SJCRH30 (cell line): Measurements from ENCODE around the gene DDX54. TPM values are rescaled to one million over a fixed set of nuclear protein-coding genes. Genes with fewer than 3 reads are reported as not detected.
"Not testable (repeated sequence)": the region's sequence is repeated elsewhere in the genome, so short reads cannot be mapped to it uniquely, and the experiment has no call there.

Experiments used
- DNase-seq, 2 experiments: peaks; one replicate each; pipeline ENCODE4 v3.0.0-alpha.2; 2015 to 2020
- H3K27ac ChIP-seq: fragments of 250-450 bp; sonication (Bioruptor Pico); 2 replicates; pipeline ENCODE4 v1.5.1; 2020; ENCODE audit warnings: mild to moderate bottlenecking, moderate library complexity
- H3K27me3 ChIP-seq: fragments of 250-450 bp; sonication (Bioruptor Pico); 2 replicates; pipeline ENCODE4 v1.5.1; 2020; ENCODE audit warnings: mild to moderate bottlenecking, moderate library complexity
- H3K36me3 ChIP-seq: fragments of 250-450 bp; sonication (Bioruptor Pico); 2 replicates; pipeline ENCODE4 v1.5.1; 2020; ENCODE audit warnings: mild to moderate bottlenecking, moderate library complexity
- H3K4me1 ChIP-seq: fragments of 250-450 bp; sonication (Bioruptor Pico); 2 replicates; pipeline ENCODE4 v1.5.1; 2020; ENCODE audit warnings: mild to moderate bottlenecking, moderate library complexity
- H3K4me3 ChIP-seq: fragments of 250-450 bp; sonication (Bioruptor Pico); 2 replicates; pipeline ENCODE4 v1.5.1; 2020; ENCODE audit warnings: mild to moderate bottlenecking, moderate library complexity
- H3K9me3 ChIP-seq: fragments of 250-450 bp; sonication (Bioruptor Pico); replicated peaks from 2 replicates; pipeline ENCODE4 v1.5.1; 2020; ENCODE audit warnings: mild to moderate bottlenecking, moderate library complexity
- total RNA-seq: library from RNA; depleted of rRNA; stranded (reverse); fragments of >200 nt; shearing (Covaris generic); gene quantifications from 2 replicates; pipeline ENCODE4 v1.2.3, GENCODE V29; 2014

Gene DDX54
- total RNA-seq, 1 experiment from 2014 or later: 47.6 TPM

DNA sequence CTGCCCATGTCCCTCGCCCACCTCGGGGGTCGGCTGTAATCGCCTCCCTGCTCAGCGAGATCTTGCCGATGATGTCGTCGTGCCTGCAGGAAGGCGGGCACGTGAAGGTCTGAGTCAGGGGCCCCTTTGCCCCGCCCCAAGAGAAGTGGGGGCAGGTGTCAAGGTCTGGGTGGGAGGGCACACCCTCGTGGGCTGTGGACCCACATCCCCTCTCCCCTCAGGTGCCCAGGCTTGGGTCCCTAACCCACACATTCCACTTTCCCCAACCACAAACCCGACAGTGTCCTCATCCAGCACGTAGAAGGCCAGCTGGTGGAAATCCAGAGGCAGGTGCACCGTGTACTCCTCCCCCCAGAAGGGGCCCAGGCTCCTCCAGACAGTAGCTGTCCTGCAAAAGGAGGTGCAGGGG lies 57.5 kb downstream of the DDX54 start:
- Histone ChIP-seq H3K36me3 (no peaks in the 10 kb centered on the region), H3K27me3 (no peaks in the 10 kb centered on the region), H3K4me1 (no peaks in the 10 kb centered on the region), H3K9me3 (no peaks in the 10 kb centered on the region), H3K4me3 (no peak overlapping the region), H3K27ac (no peak overlapping the region)
- no peak for DNase-seq

DNA sequence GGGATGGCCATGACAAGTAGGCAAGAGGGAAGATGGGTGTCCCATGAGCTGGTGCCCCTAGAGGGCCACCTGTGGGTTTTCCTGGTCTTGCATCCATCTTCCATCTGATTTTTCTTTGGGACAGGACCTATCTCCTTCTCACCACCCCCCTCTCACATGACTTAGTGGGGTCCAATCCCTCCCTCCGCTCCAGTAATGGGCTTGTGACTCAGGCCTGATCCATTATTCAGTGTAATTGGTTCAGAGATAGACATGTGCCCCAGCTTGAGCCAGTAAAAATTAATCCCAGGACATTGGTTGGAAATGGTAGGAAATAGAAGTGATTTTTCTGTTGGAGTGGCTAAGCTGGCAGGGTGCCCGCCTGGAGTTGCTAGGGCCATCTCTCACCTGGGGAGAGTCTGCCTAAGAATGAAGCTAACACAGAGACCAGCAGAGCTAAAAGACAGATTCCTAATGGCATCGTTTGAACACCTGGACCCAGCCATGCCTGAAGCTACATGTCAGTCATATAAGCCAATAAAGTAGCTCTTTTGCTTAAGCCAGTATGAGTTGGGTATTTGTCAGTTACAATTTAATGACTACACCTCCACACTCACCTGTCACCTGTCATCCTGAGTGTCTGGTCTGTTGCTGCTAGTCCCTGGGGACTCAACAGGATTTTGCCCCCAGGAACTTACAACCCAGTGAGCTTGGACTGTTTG lies 64.5 kb downstream of the DDX54 start:
- H3K27me3 ChIP-seq: no peaks in the 10 kb centered on the region
- no peaks in the 10 kb centered on the region for H3K4me1 ChIP-seq
- H3K9me3 ChIP-seq: no peaks in the 10 kb centered on the region
- no peaks in the 10 kb centered on the region for H3K36me3 ChIP-seq
- no peak overlapping the region for H3K27ac ChIP-seq
- no peak overlapping the region for H3K4me3 ChIP-seq
- no peak for DNase-seq

DNA sequence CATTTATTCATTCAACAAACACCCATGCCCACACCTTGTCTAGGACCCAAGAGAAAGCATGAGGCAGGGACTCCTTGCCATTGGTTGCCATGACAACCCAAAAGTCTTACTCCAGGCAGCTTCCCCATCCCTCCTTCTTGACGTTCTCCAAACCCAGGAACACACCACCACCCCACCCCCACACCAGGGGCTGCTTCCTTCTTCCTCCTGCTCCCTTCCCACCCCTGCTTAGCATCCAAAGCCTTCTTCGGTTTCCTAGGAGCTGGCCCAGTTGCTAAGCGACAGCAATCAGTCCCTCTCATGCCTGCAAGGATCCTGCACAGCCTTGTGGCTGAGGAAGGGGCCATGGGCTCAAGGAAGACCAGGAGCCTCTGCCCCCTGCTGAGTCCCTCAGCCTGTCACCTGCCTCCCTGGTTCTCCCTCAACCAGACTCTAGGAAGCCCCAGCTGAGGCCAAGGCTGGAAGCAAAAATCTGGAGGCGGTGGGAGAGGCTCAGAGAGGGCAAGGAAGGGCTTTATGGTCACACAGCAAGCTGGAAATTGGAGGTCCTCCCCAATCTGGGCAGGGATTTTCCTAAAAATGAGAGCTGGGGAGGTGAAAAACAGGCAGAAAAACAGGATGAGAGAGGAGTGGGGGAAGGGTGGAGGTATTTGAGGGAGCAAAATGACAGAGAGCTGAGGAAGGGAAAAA lies 65.2 kb downstream of the DDX54 start:
- no peaks in the 10 kb centered on the region for H3K4me1 ChIP-seq
- H3K36me3 ChIP-seq: no peaks in the 10 kb centered on the region
- H3K9me3 ChIP-seq: no peaks in the 10 kb centered on the region
- peaks cover under 1% of the 10 kb centered on the region; the same call in 1 of the 2 replicates for H3K27me3 ChIP-seq
- DNase-seq: no peak
- H3K4me3 ChIP-seq: no peak overlapping the region
- H3K27ac ChIP-seq: no peak overlapping the region

DNA sequence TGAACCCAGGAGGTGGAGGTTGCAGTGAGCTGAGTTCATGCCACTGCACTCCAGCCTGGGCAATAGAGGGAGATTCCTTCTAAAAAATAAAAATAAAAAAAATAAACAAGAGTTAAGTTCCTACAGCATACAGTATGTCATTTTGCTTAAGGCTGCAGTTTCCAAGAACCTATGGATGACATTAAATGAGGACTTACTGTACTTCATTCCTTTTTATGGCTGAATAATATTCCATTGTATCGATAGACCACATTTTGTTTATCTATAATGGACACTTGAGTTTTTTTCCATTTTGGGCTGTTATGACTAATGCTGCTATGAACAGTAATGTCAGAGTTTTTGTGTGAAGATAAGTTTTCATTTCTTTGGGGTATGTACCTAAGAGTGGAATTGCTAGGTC lies 67.1 kb downstream of the DDX54 start:
- Histone ChIP-seq H3K36me3 (no peaks in the 10 kb centered on the region), H3K4me1 (no peaks in the 10 kb centered on the region), H3K9me3 (no peaks in the 10 kb centered on the region), H3K27ac (no peak overlapping the region), H3K27me3 (peaks cover 2% of the 10 kb centered on the region; the same call in 1 of the 2 replicates), H3K4me3 (no peak overlapping the region)
- no peak for DNase-seq

DNA sequence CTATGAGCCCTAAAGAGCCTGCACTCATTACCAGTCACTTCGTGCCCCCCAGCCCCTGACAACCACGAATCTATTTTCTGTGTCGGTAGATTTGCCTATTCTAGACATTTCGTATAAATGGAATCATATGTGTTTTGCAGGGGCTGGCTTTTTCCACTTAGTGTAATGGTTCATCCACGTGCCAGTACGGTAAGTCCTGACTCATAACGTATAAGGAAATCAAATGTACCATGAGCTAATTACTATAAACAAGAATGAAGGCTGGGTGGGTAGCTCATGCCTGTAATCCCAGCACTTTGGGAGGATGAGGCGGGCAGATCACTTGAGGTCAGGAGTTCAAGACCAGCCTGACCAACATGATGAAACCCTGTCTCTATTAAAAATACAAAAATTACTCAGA lies 67.6 kb downstream of the DDX54 start:
- not testable (repeated sequence) for H3K27me3 ChIP-seq, H3K4me3 ChIP-seq, H3K27ac ChIP-seq, H3K36me3 ChIP-seq, H3K4me1 ChIP-seq, H3K9me3 ChIP-seq, DNase-seq

GRCh38 chr12:113116875-113117274 lies 68.4 kb downstream of the DDX54 start:
- Histone ChIP-seq H3K36me3 (no peaks in the 10 kb centered on the region), H3K27me3 (peaks cover 2% of the 10 kb centered on the region; the same call in 1 of the 2 replicates), H3K9me3 (no peaks in the 10 kb centered on the region), H3K4me1 (no peaks in the 10 kb centered on the region), H3K27ac (no peak overlapping the region), H3K4me3 (no peak overlapping the region)
- DNase-seq: no peak

GRCh38 chr12:113115455-113116126 lies 69.7 kb downstream of the DDX54 start:
- no peak overlapping the region for H3K4me3 ChIP-seq
- H3K27me3 ChIP-seq: peaks cover 2% of the 10 kb centered on the region; the same call in 1 of the 2 replicates
- DNase-seq: no peak
- H3K27ac ChIP-seq: no peak overlapping the region
- no peaks in the 10 kb centered on the region for H3K9me3 ChIP-seq
- H3K4me1 ChIP-seq: no peaks in the 10 kb centered on the region
- no peaks in the 10 kb centered on the region for H3K36me3 ChIP-seq

- no peak for DNase-seq
- Histone ChIP-seq H3K36me3 (no peaks in the 10 kb centered on the region), H3K27ac (no peak overlapping the region), H3K4me3 (no peak overlapping the region), H3K9me3 (no peaks in the 10 kb centered on the region), H3K27me3 (peaks cover 2% of the 10 kb centered on the region; the same call in 1 of the 2 replicates), H3K4me1 (no peaks in the 10 kb centered on the region)
These were observed 70.7 kb downstream of the DDX54 start for GRCh38 chr12:113114447-113115178.

DNA sequence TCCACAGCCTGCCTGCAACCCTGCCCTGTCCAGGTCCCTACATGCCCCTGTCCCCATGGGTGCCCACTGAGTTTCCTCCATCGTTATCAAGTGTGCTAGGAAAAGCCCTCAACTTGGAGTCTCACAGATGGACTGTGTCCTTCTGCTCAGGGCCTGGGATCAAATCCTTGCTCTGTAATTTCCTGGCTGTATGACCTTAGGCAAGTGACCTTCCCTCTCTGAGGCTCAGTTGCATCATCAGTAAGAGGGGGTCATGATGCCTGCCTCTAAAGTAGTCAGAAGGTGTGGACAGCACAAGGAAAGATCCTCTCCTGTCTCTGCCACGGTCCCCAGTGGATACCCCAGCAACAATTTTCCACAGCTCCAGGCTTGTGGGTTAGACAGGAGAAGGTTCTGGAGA lies 71.9 kb downstream of the DDX54 start:
- Histone ChIP-seq H3K4me1 (no peaks in the 10 kb centered on the region), H3K9me3 (no peaks in the 10 kb centered on the region), H3K27ac (no peak overlapping the region), H3K27me3 (peaks cover 2% of the 10 kb centered on the region; the same call in 1 of the 2 replicates), H3K36me3 (no peaks in the 10 kb centered on the region), H3K4me3 (no peak overlapping the region)
- no peak for DNase-seq

DNA sequence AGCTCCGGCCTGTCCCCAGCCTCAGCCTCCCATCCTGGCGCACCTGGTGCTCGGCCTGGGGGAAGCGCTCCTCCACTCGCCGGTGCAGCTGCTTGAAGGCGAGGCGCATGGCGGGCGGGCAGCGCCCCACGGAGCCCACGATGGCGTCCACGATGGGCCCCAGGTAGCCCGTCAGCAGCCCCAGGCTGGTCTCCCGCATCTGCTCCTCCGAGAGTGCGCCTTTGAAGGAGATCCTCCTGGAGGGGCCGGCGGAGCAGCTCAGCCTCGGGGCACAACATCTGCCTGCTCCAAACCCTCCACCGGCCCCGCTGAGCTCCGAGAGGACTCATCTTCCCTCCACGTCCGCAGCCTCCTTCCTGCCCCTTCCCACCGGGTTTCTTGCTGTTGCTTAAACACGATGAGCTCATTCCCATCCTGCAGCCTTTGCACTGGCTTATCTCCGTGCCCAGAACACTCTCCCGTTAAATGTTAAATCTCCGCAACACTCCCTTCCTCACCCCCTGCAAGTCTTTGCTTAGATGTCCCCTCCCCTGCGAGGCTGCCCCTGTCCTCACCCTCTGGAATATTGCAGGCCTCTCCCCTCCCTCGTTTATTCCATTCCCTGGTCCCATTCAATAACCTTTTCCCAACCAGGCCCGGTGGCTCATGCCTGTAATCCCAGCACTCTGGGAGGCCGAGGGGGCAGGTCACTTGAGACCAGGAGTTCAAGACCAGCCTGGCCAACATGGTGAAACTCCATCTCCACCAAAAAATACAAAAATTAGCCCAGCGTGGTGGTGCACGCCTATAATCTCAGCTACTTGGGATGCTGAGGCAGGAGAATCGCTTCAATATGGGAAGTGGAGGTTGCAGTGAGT lies 73.0 kb downstream of the DDX54 start:
- no peak overlapping the region for H3K4me3 ChIP-seq
- H3K36me3 ChIP-seq: no peaks in the 10 kb centered on the region
- H3K4me1 ChIP-seq: no peaks in the 10 kb centered on the region
- H3K9me3 ChIP-seq: no peaks in the 10 kb centered on the region
- no peak for DNase-seq
- no peak overlapping the region for H3K27ac ChIP-seq
- peaks cover 2% of the 10 kb centered on the region; the same call in 1 of the 2 replicates for H3K27me3 ChIP-seq

GRCh38 chr12:113111247-113111646 lies 74.0 kb downstream of the DDX54 start:
- DNase-seq: no peak
- Histone ChIP-seq H3K9me3 (no peaks in the 10 kb centered on the region), H3K4me1 (no peaks in the 10 kb centered on the region), H3K4me3 (no peak overlapping the region), H3K27ac (no peak overlapping the region), H3K36me3 (no peaks in the 10 kb centered on the region), H3K27me3 (peaks cover 2% of the 10 kb centered on the region; the same call in 1 of the 2 replicates)

DNA sequence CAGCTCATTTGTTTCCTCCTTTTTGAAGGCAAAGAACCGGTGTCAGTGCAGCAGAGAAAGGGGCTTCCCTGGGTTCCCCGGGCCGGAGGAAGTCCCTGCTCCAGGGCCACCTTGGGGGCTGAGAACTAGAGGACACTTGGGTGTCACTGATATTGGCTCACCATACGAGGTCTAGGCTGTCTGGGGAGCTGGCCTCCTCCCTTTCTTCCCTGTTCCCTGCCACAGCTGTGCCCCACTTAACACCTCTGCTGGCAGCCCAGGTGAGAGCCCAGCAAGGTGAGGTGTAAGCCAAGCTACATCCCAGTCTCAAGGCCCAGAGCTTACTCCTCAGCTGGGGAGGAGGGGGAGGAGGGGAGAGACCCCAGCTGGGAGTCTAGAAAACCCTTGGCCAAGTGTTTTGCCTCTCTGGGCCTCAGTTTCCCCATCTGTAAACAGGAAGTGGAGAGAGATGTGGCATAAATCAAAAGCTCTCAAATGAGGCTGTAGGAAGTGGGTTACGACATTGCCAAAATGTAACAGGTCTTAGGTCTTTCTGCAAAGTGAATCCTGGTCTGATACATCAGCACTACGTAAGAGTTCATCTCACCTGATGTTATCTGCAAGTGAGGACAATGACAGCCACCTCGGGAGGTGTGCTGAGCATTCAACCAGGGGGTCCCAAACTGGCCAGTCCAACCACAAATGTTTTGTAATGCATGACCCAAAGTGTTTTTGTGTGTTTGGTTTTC lies 75.2 kb downstream of the DDX54 start:
- H3K27ac ChIP-seq: no peak overlapping the region
- DNase-seq: no peak
- no peaks in the 10 kb centered on the region for H3K4me1 ChIP-seq
- no peaks in the 10 kb centered on the region for H3K9me3 ChIP-seq
- no peaks in the 10 kb centered on the region for H3K36me3 ChIP-seq
- no peak overlapping the region for H3K4me3 ChIP-seq
- H3K27me3 ChIP-seq: peaks cover 1% of the 10 kb centered on the region; the same call in 1 of the 2 replicates

DNA sequence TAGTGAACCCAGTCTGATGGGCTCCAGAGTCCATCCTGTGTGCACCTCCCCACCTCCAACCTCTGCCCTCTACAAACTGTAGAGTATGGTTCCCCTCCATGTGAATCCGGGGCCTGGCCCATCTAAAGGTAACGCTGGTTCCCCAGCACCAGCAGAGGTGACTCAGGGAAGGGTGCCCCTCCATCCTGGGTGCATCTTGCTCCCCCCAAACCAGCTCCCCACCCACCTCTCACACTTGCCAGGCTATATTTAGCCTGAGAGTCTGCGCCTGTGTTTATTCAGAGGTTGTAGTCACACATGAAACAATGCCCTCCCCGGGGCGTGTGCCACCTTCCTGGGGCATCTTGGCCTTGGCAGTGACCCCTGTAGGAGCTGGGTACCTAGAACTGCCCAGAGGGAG lies 75.9 kb downstream of the DDX54 start:
- Histone ChIP-seq H3K4me1 (no peaks in the 10 kb centered on the region), H3K4me3 (no peak overlapping the region), H3K9me3 (no peaks in the 10 kb centered on the region), H3K36me3 (no peaks in the 10 kb centered on the region), H3K27ac (no peak overlapping the region), H3K27me3 (no peaks in the 10 kb centered on the region)
- no peak for DNase-seq
